IPS DF 6.9 (cell line): Measurements from ENCODE around the gene ARHGEF10L.

Source experiments
- DNase-seq: peaks from one replicate; pipeline ENCODE4 v3.0.0-alpha.2; 2013; ENCODE audit warnings: low read depth, low spot score
- H3K27ac ChIP-seq: one replicate; pipeline ENCODE4 v1.5.1; 2013; ENCODE audit warnings: low read length, control low read depth
- H3K27me3 ChIP-seq: 2 replicates; pipeline ENCODE4 v1.6.1; 2013; ENCODE audit warnings: mild to moderate bottlenecking, low read length; ENCODE audit not compliant: control insufficient read depth, insufficient read depth
- H3K36me3 ChIP-seq: 2 replicates; pipeline ENCODE4 v1.6.1; 2013; ENCODE audit warnings: low read length; ENCODE audit not compliant: control insufficient read depth, insufficient read depth
- H3K4me1 ChIP-seq: 2 replicates; pipeline ENCODE4 v1.6.1; 2013; ENCODE audit warnings: low read length; ENCODE audit not compliant: control insufficient read depth, insufficient read depth
- H3K4me3 ChIP-seq: 2 replicates; pipeline ENCODE4 v1.5.1; 2013; ENCODE audit warnings: mild to moderate bottlenecking, low read length
- H3K9me3 ChIP-seq: 2 replicates; pipeline ENCODE4 v1.6.1; 2013; ENCODE audit warnings: low read length, inconsistent platforms; ENCODE audit not compliant: control insufficient read depth, insufficient read depth
- WGBS: extraction: QIAGEN DNeasy Blood & Tissue Kit; methylation state at CpG from one replicate; pipeline ENCODE4 v1.1.7; 2013; ENCODE audit warnings: mixed read lengths, missing lambda C conversion rate; ENCODE audit not compliant: insufficient read length, insufficient coverage; 5-methylcytosine and 5-hydroxymethylcytosine counted together

The ARHGEF10L gene

GRCh38 chr1:17661546-17662157 is 122.2 kb downstream of the ARHGEF10L start:
- H3K9me3 ChIP-seq, result no peaks in the 10 kb centered on the region
- H3K27me3 ChIP-seq, result no peaks in the 10 kb centered on the region
- no peak overlapping the region for H3K27ac ChIP-seq
- peak; percentile 37 for DNase-seq
- peaks cover 9% of the 10 kb centered on the region; the same call in 1 of the 2 replicates for H3K36me3 ChIP-seq
- WGBS, result no CpG with 5 or more reads among the region's 15 CpGs
- 0 out of 2 replicates have a peak, but pooled peaks cover 1% of the 10 kb centered on the region for H3K4me1 ChIP-seq
- H3K4me3 ChIP-seq, result no peak overlapping the region

GRCh38 chr1:17662296-17662695 is 122.8 kb downstream of the ARHGEF10L start:
- no peak overlapping the region for H3K4me3 ChIP-seq
- H3K4me1 ChIP-seq, result 0 out of 2 replicates have a peak, but pooled peaks cover 1% of the 10 kb centered on the region
- no peak overlapping the region for H3K27ac ChIP-seq
- WGBS, result no CpG with 5 or more reads among the region's 10 CpGs
- H3K9me3 ChIP-seq, result no peaks in the 10 kb centered on the region
- no peak for DNase-seq
- H3K27me3 ChIP-seq, result no peaks in the 10 kb centered on the region
- H3K36me3 ChIP-seq, result peaks cover 6% of the 10 kb centered on the region; the same call in 1 of the 2 replicates

GRCh38 chr1:17662786-17663185 is 123.3 kb downstream of the ARHGEF10L start:
- H3K9me3 ChIP-seq, result no peaks in the 10 kb centered on the region
- H3K27me3 ChIP-seq, result no peaks in the 10 kb centered on the region
- 0 out of 2 replicates have a peak, but pooled peaks cover 1% of the 10 kb centered on the region for H3K4me1 ChIP-seq
- WGBS, result no CpG with 5 or more reads among the region's 9 CpGs
- H3K36me3 ChIP-seq, result peaks cover 6% of the 10 kb centered on the region; the same call in 1 of the 2 replicates
- no peak overlapping the region for H3K4me3 ChIP-seq
- DNase-seq, result no peak
- no peak overlapping the region for H3K27ac ChIP-seq

GRCh38 chr1:17663646-17664045 is 124.1 kb downstream of the ARHGEF10L start:
- Histone ChIP-seq H3K27me3 (no peaks in the 10 kb centered on the region), H3K4me1 (0 out of 2 replicates have a peak, but pooled peaks cover 1% of the 10 kb centered on the region), H3K4me3 (no peak overlapping the region), H3K27ac (no peak overlapping the region), H3K9me3 (no peaks in the 10 kb centered on the region), H3K36me3 (peaks cover 8% of the 10 kb centered on the region; the same call in 1 of the 2 replicates)
- DNase-seq, result no peak
- WGBS, result no CpG with 5 or more reads among the region's 5 CpGs

- H3K27ac ChIP-seq, result no peak overlapping the region
- no peak overlapping the region for H3K4me3 ChIP-seq
- H3K27me3 ChIP-seq, result no peaks in the 10 kb centered on the region
- H3K9me3 ChIP-seq, result no peaks in the 10 kb centered on the region
- H3K4me1 ChIP-seq, result 0 out of 2 replicates have a peak, but pooled peaks cover 1% of the 10 kb centered on the region
- WGBS, result no CpG with 5 or more reads among the region's 11 CpGs
- DNase-seq, result no peak
- peaks cover 12% of the 10 kb centered on the region; the same call in 1 of the 2 replicates for H3K36me3 ChIP-seq
Measured at GRCh38 chr1:17664322-17664721, 124.8 kb downstream of the ARHGEF10L start.

GRCh38 chr1:17665054-17665453 is 125.6 kb downstream of the ARHGEF10L start:
- Histone ChIP-seq H3K9me3 (no peaks in the 10 kb centered on the region), H3K27me3 (no peaks in the 10 kb centered on the region), H3K36me3 (peaks cover 12% of the 10 kb centered on the region; the same call in 1 of the 2 replicates), H3K4me3 (no peak overlapping the region), H3K27ac (no peak overlapping the region), H3K4me1 (0 out of 2 replicates have a peak, but pooled peaks cover 1% of the 10 kb centered on the region)
- DNase-seq, result no peak
- no CpG with 5 or more reads among the region's 8 CpGs for WGBS

- H3K36me3 ChIP-seq, result peaks cover 12% of the 10 kb centered on the region; the same call in 1 of the 2 replicates
- no peaks in the 10 kb centered on the region for H3K27me3 ChIP-seq
- no peak overlapping the region for H3K4me3 ChIP-seq
- H3K9me3 ChIP-seq, result no peaks in the 10 kb centered on the region
- WGBS, result no CpG with 5 or more reads among the region's 5 CpGs
- no peak overlapping the region for H3K27ac ChIP-seq
- DNase-seq, result no peak
- H3K4me1 ChIP-seq, result peaks cover 1% of the 10 kb centered on the region; the same call in 1 of the 2 replicates
Measured at GRCh38 chr1:17665950-17666720, 126.6 kb downstream of the ARHGEF10L start.

- no CpG with 5 or more reads among the region's 9 CpGs for WGBS
- H3K27ac ChIP-seq, result no peak overlapping the region
- no peaks in the 10 kb centered on the region for H3K27me3 ChIP-seq
Measured at GRCh38 chr1:17667641-17668040, 128.1 kb downstream of the ARHGEF10L start.

GRCh38 chr1:17668195-17668594 is 128.7 kb downstream of the ARHGEF10L start:
- Histone ChIP-seq H3K36me3 (peaks cover 9% of the 10 kb centered on the region; the same call in 1 of the 2 replicates), H3K9me3 (no peaks in the 10 kb centered on the region), H3K27ac (no peak overlapping the region), H3K4me3 (no peak overlapping the region), H3K27me3 (no peaks in the 10 kb centered on the region), H3K4me1 (peaks cover 3% of the 10 kb centered on the region)
- WGBS, result no CpG with 5 or more reads among the region's 12 CpGs
- no peak for DNase-seq

More at GRCh38 chr1:17667641-17668040, 128.1 kb downstream of the ARHGEF10L start:
- no peaks in the 10 kb centered on the region for H3K9me3 ChIP-seq
- H3K36me3 ChIP-seq, result peaks cover 9% of the 10 kb centered on the region; the same call in 1 of the 2 replicates
- peaks cover 3% of the 10 kb centered on the region for H3K4me1 ChIP-seq
- H3K4me3 ChIP-seq, result no peak overlapping the region
- DNase-seq, result no peak

- DNase-seq, result no peak
- Histone ChIP-seq H3K36me3 (peaks cover 9% of the 10 kb centered on the region; the same call in 1 of the 2 replicates), H3K4me3 (no peak overlapping the region), H3K4me1 (peaks cover 3% of the 10 kb centered on the region), H3K9me3 (no peaks in the 10 kb centered on the region), H3K27ac (no peak overlapping the region), H3K27me3 (no peaks in the 10 kb centered on the region)
- WGBS, result no CpG with 5 or more reads among the region's 20 CpGs
Measured at GRCh38 chr1:17668624-17669175, 129.2 kb downstream of the ARHGEF10L start.
